ENCODE measurements around the gene ATMIN.

The ATMIN gene

GRCh38 chr16:81006211-81006812 lies 29.3 kb upstream of the ATMIN start:
- no peaks in the 10 kb centered on the region for H3K9me3 ChIP-seq
- peaks cover 35 to 40% of the 10 kb centered on the region in 2 experiments for H3K4me1 ChIP-seq (ENCODE audit: control insufficient read depth in 1 of 2, insufficient read depth in 1 of 2, low read depth in 1 of 2, low read length in 1 of 2)
- H3K4me3 ChIP-seq (ENCODE audit: low read depth in 1 of 2, low read length in 1 of 2) = peak overlapping the region; percentile 93 to 95
- peak overlapping the region; percentile 99 for H3K27ac ChIP-seq
- H3K36me3 ChIP-seq = no peaks in the 10 kb centered on the region
- TF ChIP-seq CTCF (IDR thresholded peaks at IDR 0.05) = peak; percentile 8
- H3K27me3 ChIP-seq = no peaks in the 10 kb centered on the region

- H3K27ac ChIP-seq = peak within 1 kb of the TSS; percentile 99
- H3K36me3 ChIP-seq = no peaks in the 10 kb centered on the region
- no peaks in the 10 kb centered on the region for H3K9me3 ChIP-seq
- H3K4me3 ChIP-seq (ENCODE audit: low read depth in 1 of 2, low read length in 1 of 2) = peak within 1 kb of the TSS; percentile 93 to 95
- peak; percentile 44 for TF ChIP-seq CTCF (IDR thresholded peaks at IDR 0.05)
- H3K27me3 ChIP-seq = no peaks in the 10 kb centered on the region
- H3K4me1 ChIP-seq (ENCODE audit: control insufficient read depth in 1 of 2, insufficient read depth in 1 of 2, low read depth in 1 of 2, low read length in 1 of 2) = peaks cover 35 to 40% of the 10 kb centered on the region in 2 experiments
Observed at GRCh38 chr16:81006813-81007695, 28.6 kb upstream of the ATMIN start, which contains the start of the genes CENPN and CMC2. CENPN (plus strand) TSS chr16:81007214; CDS start chr16:81011940, 4,726 bp downstream. CMC2 (minus strand) TSS chr16:81006885; CDS start chr16:80997394, 9,491 bp downstream.

- Histone ChIP-seq H3K27ac (peak overlapping the region; percentile 99), H3K36me3 (peaks cover 8% of the 10 kb centered on the region), H3K4me1 (ENCODE audit: control insufficient read depth in 1 of 2, insufficient read depth in 1 of 2, low read depth in 1 of 2, low read length in 1 of 2) (peaks cover 35 to 39% of the 10 kb centered on the region in 2 experiments), H3K9me3 (no peaks in the 10 kb centered on the region), H3K27me3 (no peaks in the 10 kb centered on the region), H3K4me3 (ENCODE audit: low read depth in 1 of 2, low read length in 1 of 2) (peak overlapping the region; percentile 93 to 95)
- TF ChIP-seq CTCF (IDR thresholded peaks at IDR 0.05) = no peak
Observed at GRCh38 chr16:81008505-81008789, 27.2 kb upstream of the ATMIN start.

- no peak for TF ChIP-seq CTCF (IDR thresholded peaks at IDR 0.05)
- Histone ChIP-seq H3K27ac (no peak overlapping the region), H3K4me1 (ENCODE audit: control insufficient read depth in 1 of 2, insufficient read depth in 1 of 2, low read depth in 1 of 2, low read length in 1 of 2) (peaks cover 6 to 7% of the 10 kb centered on the region in 2 experiments), H3K4me3 (ENCODE audit: low read depth in 1 of 2, low read length in 1 of 2) (no peak overlapping the region), H3K9me3 (no peaks in the 10 kb centered on the region), H3K27me3 (no peaks in the 10 kb centered on the region), H3K36me3 (peaks cover 24% of the 10 kb centered on the region)
Observed at GRCh38 chr16:81012974-81013373, 22.7 kb upstream of the ATMIN start.

- peaks cover 28% of the 10 kb centered on the region for H3K36me3 ChIP-seq
- TF ChIP-seq CTCF (IDR thresholded peaks at IDR 0.05) = no peak
- H3K4me3 ChIP-seq (ENCODE audit: low read depth in 1 of 2, low read length in 1 of 2) = no peak overlapping the region
- no peaks in the 10 kb centered on the region for H3K4me1 ChIP-seq (ENCODE audit: control insufficient read depth in 1 of 2, insufficient read depth in 1 of 2, low read depth in 1 of 2, low read length in 1 of 2)
- H3K9me3 ChIP-seq = no peaks in the 10 kb centered on the region
- H3K27ac ChIP-seq = no peak overlapping the region
- no peaks in the 10 kb centered on the region for H3K27me3 ChIP-seq
Observed at GRCh38 chr16:81014672-81015071, 21.0 kb upstream of the ATMIN start.
